SK-N-SH (cell line): ENCODE results near the gene ABHD17B. TPM values are rescaled to one million over a fixed set of nuclear protein-coding genes. Genes with fewer than 3 reads are reported as not detected.
"Not testable (repeated sequence)": the region's sequence is repeated elsewhere in the genome, so short reads cannot be mapped to it uniquely, and the experiment has no call there.

Source experiments
- CTCF ChIA-PET: fragments of 300-600, 350-600 bp; formaldehyde crosslinking; extraction: SDS; loops from one replicate; lab custom pipeline; 2021; lab: Yijun Ruan, JAX
- POLR2A ChIA-PET: fragments of 350-600 bp; sonication (Branson Sonifier 250); formaldehyde crosslinking; extraction: SDS; loops from one replicate; lab custom pipeline; 2020; ENCODE audit warnings: antibody characterized with exemption, inconsistent platforms; lab: Yijun Ruan, JAX
- DNase-seq: peaks from one replicate; pipeline ENCODE4 v3.0.0; 2012
- H2AFZ ChIP-seq: fragments of 200-600 bp; sonication (generic); 2 replicates; pipeline ENCODE4 v1.8.1; 2016; ENCODE audit warnings: antibody characterized with exemption, mild to moderate bottlenecking, low read depth
- H3F3A ChIP-seq: fragments of 200-600 bp; sonication (generic); replicated peaks from 2 replicates; pipeline ENCODE3; 2016; ENCODE audit warnings: antibody characterized with exemption, mild to moderate bottlenecking; ENCODE audit not compliant: insufficient read depth
- H3K27ac ChIP-seq, 2 experiments: fragments of 200-500 bp in 1 of 2; fragments of 200-600 bp in 1 of 2; sonication (Bioruptor generic) in 1 of 2; sonication (generic), shearing (Covaris generic) in 1 of 2; 2 replicates each; pipeline versions ENCODE4 v1.5.1 to v1.6.1; 2014 to 2016; ENCODE audit warnings: low read depth in 2 of 2, inconsistent platforms in 1 of 2, low read length in 1 of 2, mild to moderate bottlenecking in 1 of 2, mixed read lengths in 1 of 2
- H3K27me3 ChIP-seq: fragments of 200-600 bp; sonication (generic), shearing (Covaris generic); 2 replicates; pipeline ENCODE4 v1.6.1; 2016; ENCODE audit warnings: mixed run types; ENCODE audit not compliant: insufficient read depth
- H3K36me3 ChIP-seq, 2 experiments: fragments of 200-500 bp in 1 of 2; fragments of 200-600 bp in 1 of 2; sonication (Bioruptor generic) in 1 of 2; sonication (generic) in 1 of 2; replicated peaks in 1 of 2; 2 replicates each; pipeline versions ENCODE3 to v1.5.1; 2014 to 2016; ENCODE audit warnings: low read length in 1 of 2, mild to moderate bottlenecking in 1 of 2; ENCODE audit not compliant: insufficient read depth in 2 of 2, control insufficient read depth in 1 of 2
- H3K4me1 ChIP-seq, 2 experiments: fragments of 200-500 bp in 1 of 2; fragments of 200-600 bp in 1 of 2; sonication (Bioruptor generic) in 1 of 2; sonication (generic), shearing (Covaris generic) in 1 of 2; 2 replicates each; pipeline versions ENCODE4 v1.5.1 to v1.6.1; 2014 to 2016; ENCODE audit warnings: low read depth in 1 of 2, low read length in 1 of 2, mixed run types in 1 of 2; ENCODE audit not compliant: insufficient read depth in 2 of 2, control insufficient read depth in 1 of 2
- H3K4me2 ChIP-seq: fragments of 200-600 bp; sonication (generic), shearing (Covaris generic); 2 replicates; pipeline ENCODE4 v1.6.1; 2017; ENCODE audit warnings: mixed run types
- H3K4me3 ChIP-seq, 2 experiments: fragments of 200-500 bp in 1 of 2; fragments of 200-600 bp in 1 of 2; sonication (Bioruptor generic) in 1 of 2; sonication (generic), shearing (Covaris generic) in 1 of 2; 2 replicates each; pipeline versions ENCODE4 v1.5.1 to v1.8.1; 2014 to 2016; ENCODE audit warnings: low read depth in 2 of 2, inconsistent platforms in 1 of 2, low read length in 1 of 2, mild to moderate bottlenecking in 1 of 2, mixed read lengths in 1 of 2, moderate library complexity in 1 of 2
- H3K79me2 ChIP-seq: fragments of 200-600 bp; sonication (generic); 2 replicates; pipeline ENCODE4 v1.8.1; 2017; ENCODE audit warnings: mild to moderate bottlenecking; ENCODE audit not compliant: insufficient read depth
- H3K9ac ChIP-seq: fragments of 200-600 bp; sonication (generic); 2 replicates; pipeline ENCODE4 v1.6.1; 2017; ENCODE audit warnings: mixed run types
- H3K9me2 ChIP-seq: fragments of 200-600 bp; sonication (generic); 2 replicates; pipeline ENCODE4 v1.6.1; 2017; ENCODE audit warnings: mixed run types
- H3K9me3 ChIP-seq: fragments of 200-600 bp; sonication (generic); 2 replicates; pipeline ENCODE4 v1.6.1; 2017; ENCODE audit warnings: mixed run types, mild to moderate bottlenecking, moderate library complexity
- H4K20me1 ChIP-seq: fragments of 200-600 bp; sonication (generic); 2 replicates; pipeline ENCODE4 v1.6.1; 2017; ENCODE audit warnings: mild to moderate bottlenecking, mixed run types; ENCODE audit not compliant: insufficient read depth
- CHD2 ChIP-seq: fragments of 150-350 bp; IDR thresholded peaks from 2 replicates; pipeline ENCODE4 v1.6.1; 2018; ENCODE audit warnings: low read length; ENCODE audit not compliant: partially characterized antibody
- EP300 ChIP-seq, 2 experiments: IDR thresholded peaks; 2 replicates each; pipeline versions ENCODE4 v1.4.0 to v1.6.1; 2012; ENCODE audit warnings: borderline replicate concordance in 1 of 2, low read depth in 1 of 2, low read length in 1 of 2
- FOXJ3 ChIP-seq: sonication (generic); formaldehyde crosslinking; IDR thresholded peaks from 2 replicates; pipeline ENCODE4 v1.5.1; 2020; ENCODE audit warnings: mild to moderate bottlenecking, missing genetic modification reagents
- GABPA ChIP-seq: IDR thresholded peaks from 2 replicates; pipeline ENCODE4 v1.4.0; 2012; ENCODE audit warnings: low read depth, mild to moderate bottlenecking
- IRF3 ChIP-seq: fragments of 150-350 bp; IDR thresholded peaks from 2 replicates; pipeline ENCODE4 v1.6.1; 2016; ENCODE audit warnings: mild to moderate bottlenecking, low read depth, low read length
- MAX ChIP-seq: IDR thresholded peaks from 2 replicates; pipeline ENCODE4 v1.4.0; 2012; ENCODE audit warnings: low read depth
- MEF2A ChIP-seq: IDR thresholded peaks from 2 replicates; pipeline ENCODE4 v1.4.0; 2012; ENCODE audit warnings: low read depth, borderline replicate concordance
- POLR2AphosphoS5 ChIP-seq: IDR thresholded peaks from 2 replicates; pipeline ENCODE4 v1.6.1; 2012; ENCODE audit warnings: low read depth, low read length
- RFX5 ChIP-seq: IDR thresholded peaks from 2 replicates; pipeline ENCODE4 v1.6.1; 2012; ENCODE audit warnings: mild to moderate bottlenecking, improper control_type of control experiment, low read length
- YY1 ChIP-seq: IDR thresholded peaks from 2 replicates; pipeline ENCODE4 v1.4.0; 2012; ENCODE audit warnings: low read depth, mild to moderate bottlenecking
- WGBS: methylation state at CpG from one replicate; pipeline ENCODE4 v1.1.6; 2017; ENCODE audit warnings: low lambda C conversion rate; 5-methylcytosine and 5-hydroxymethylcytosine counted together
- polyA plus RNA-seq, 3 experiments: library from polyadenylated mRNA; depleted of rRNA; stranded (reverse); fragments of >200 nt; gene quantifications; 2 replicates each; pipeline ENCODE4 v1.2.3, GENCODE V29; 2012

Gene ABHD17B
- polyA plus RNA-seq, 1 of the 3 experiments (the other 2 are of a cell fraction), result 7.3 TPM

GRCh38 chr9:71911061-71911907, at the start of gene ABHD17B, which contains the start of gene C9orf85 (continued):
- TF ChIP-seq IRF3 (peak; percentile 81), MEF2A (no peak), YY1 (0 out of 2 replicates have a peak, but pooled peaks have one; percentile 30), GABPA (peak; percentile 87), CHD2 (peak; percentile 69), POLR2AphosphoS5 (peak; percentile 97)

GRCh38 chr9:71955300-71955915, 44.4 kb upstream of the ABHD17B start:
- ChIA-PET POLR2A (no interaction called here), CTCF (no interaction called here)
- no peaks in the 10 kb centered on the region for H3K9me2 ChIP-seq
- H3K4me2 ChIP-seq, result no peak overlapping the region
- no peak overlapping the region for H3K4me3 ChIP-seq
- H3F3A ChIP-seq, result no peaks in the 10 kb centered on the region
- no peak overlapping the region for H3K27ac ChIP-seq
- H3K9me3 ChIP-seq, result no peaks in the 10 kb centered on the region
- no peak for DNase-seq
- no peaks in the 10 kb centered on the region for H3K27me3 ChIP-seq
- H3K9ac ChIP-seq, result no peak overlapping the region
- no peaks in the 10 kb centered on the region; a peak in 1 of 4 replicates for H3K4me1 ChIP-seq
- TF ChIP-seq RFX5 (no peak), FOXJ3 (CRISPR knock-in tag) (no peak), MAX (no peak), EP300 (IDR thresholded peaks at IDR 0.05; ENCODE audit: borderline replicate concordance in 1 of 2, low read depth in 1 of 2, low read length in 1 of 2) (no peak)
- no peaks in the 10 kb centered on the region for H4K20me1 ChIP-seq
- H3K79me2 ChIP-seq, result no peaks in the 10 kb centered on the region
- peaks cover 17 to 24% of the 10 kb centered on the region in 2 experiments for H3K36me3 ChIP-seq
- no peak overlapping the region for H2AFZ ChIP-seq
- WGBS, result 83% methylated on average over 1 of the region's 1 CpG

GRCh38 chr9:71954652-71955051, 43.7 kb upstream of the ABHD17B start:
- H3K4me3 ChIP-seq, H3F3A ChIP-seq, H3K9me2 ChIP-seq, H4K20me1 ChIP-seq, H3K4me2 ChIP-seq, H3K9ac ChIP-seq, POLR2A ChIA-PET, H2AFZ ChIP-seq, CTCF ChIA-PET, H3K27me3 ChIP-seq, H3K27ac ChIP-seq, H3K79me2 ChIP-seq, DNase-seq, H3K9me3 ChIP-seq, H3K4me1 ChIP-seq: not testable (repeated sequence)
- H3K36me3 ChIP-seq, result peaks cover 21 to 22% of the 10 kb centered on the region in 2 experiments
- 92% methylated on average over 2 of the region's 2 CpGs for WGBS
